GM12878 (cell line): ENCODE measurements around the gene NCAN. TPM values are rescaled to one million over a fixed set of nuclear protein-coding genes. Genes with fewer than 3 reads are reported as not detected.

Experiments
- ASH2L ChIP-seq: fragments of 300-600, 200-600 bp; sonication (generic); IDR thresholded peaks from 2 replicates; pipeline ENCODE4 v1.6.1; 2017; ENCODE audit warnings: low read depth, mild to moderate bottlenecking, borderline replicate concordance
- ATF2 ChIP-seq: IDR thresholded peaks from 2 replicates; pipeline ENCODE4 v1.6.1; 2012; ENCODE audit warnings: low read length, inconsistent platforms
- BHLHE40 ChIP-seq, 2 experiments: fragments of 450-650 bp in 1 of 2; IDR thresholded peaks; 2 replicates each; pipeline ENCODE4 v1.6.1; 2011 to 2017; ENCODE audit warnings: low read depth in 2 of 2, borderline replicate concordance in 1 of 2, improper control_type of control experiment in 1 of 2, low read length in 1 of 2, mild to moderate bottlenecking in 1 of 2
- CHD2 ChIP-seq: IDR thresholded peaks from 2 replicates; pipeline ENCODE4 v1.6.1; 2011; ENCODE audit warnings: low read depth, low read length, improper control_type of control experiment, borderline replicate concordance
- ELK1 ChIP-seq: IDR thresholded peaks from 2 replicates; pipeline ENCODE4 v1.6.1; 2012; ENCODE audit warnings: low read depth, low read length, improper control_type of control experiment
- IRF3 ChIP-seq: fragments of 450-650 bp; IDR thresholded peaks from 2 replicates; pipeline ENCODE4 v1.6.1; 2014; ENCODE audit warnings: mild to moderate bottlenecking
- MAX ChIP-seq: IDR thresholded peaks from 2 replicates; pipeline ENCODE4 v1.6.1; 2012; ENCODE audit warnings: low read depth, low read length, improper control_type of control experiment
- MTA2 ChIP-seq: fragments of 450-650 bp; IDR thresholded peaks from 2 replicates; pipeline ENCODE4 v1.6.1; 2016; ENCODE audit warnings: low read depth, mild to moderate bottlenecking, moderate library complexity
- NRF1 ChIP-seq: conservative IDR thresholded peaks from 2 replicates; pipeline ENCODE4 v1.6.1; 2011; ENCODE audit warnings: mild to moderate bottlenecking, low read depth, low read length, improper control_type of control experiment
- RELA ChIP-seq: fragments of 450-650 bp; IDR thresholded peaks from 2 replicates; pipeline ENCODE4 v1.8.0; 2014; ENCODE audit warnings: borderline replicate concordance; ENCODE audit not compliant: partially characterized antibody
- SREBF2 ChIP-seq: IDR thresholded peaks from 2 replicates; pipeline ENCODE4 v1.6.1; 2012; ENCODE audit warnings: mild to moderate bottlenecking, low read length
- YY1 ChIP-seq: IDR thresholded peaks from 2 replicates; pipeline ENCODE4 v1.6.1; 2011; ENCODE audit warnings: low read depth, mild to moderate bottlenecking, low read length
- ZBTB40 ChIP-seq: fragments of 450-650 bp; IDR thresholded peaks from 2 replicates; pipeline ENCODE4 v1.6.1; 2016; ENCODE audit warnings: mild to moderate bottlenecking, moderate library complexity, borderline replicate concordance
- ZNF592 ChIP-seq: fragments of 450-650 bp; IDR thresholded peaks from 2 replicates; pipeline ENCODE4 v1.6.1; 2017; ENCODE audit warnings: mild to moderate bottlenecking, moderate library complexity
- polyA plus RNA-seq, 11 experiments: library from polyadenylated mRNA; depleted of rRNA in 4 of 11; unstranded in 6 of 11; stranded (reverse) in 5 of 11; fragments of >200 nt; fragmentation: Nextera tagmentation in 4 of 11; fragmentation: Illumina TruSeq in 1 of 11; extraction: Ambion mirVana in 4 of 11; extraction: Trizol in 1 of 11; gene quantifications; 1 replicate in 1 of 11; 2 replicates in 10 of 11; pipeline versions ENCODE4 v1.2.1 to v1.2.3, GENCODE V29; 2011 to 2016; ENCODE audit warnings: inconsistent platforms in 2 of 11, missing spikeins in 2 of 11, low read depth in 1 of 11
- total RNA-seq, 4 experiments: library from RNA; depleted of rRNA in 3 of 4; stranded (reverse); fragments of >200 nt in 3 of 4; fragmentation: Illumina TruSeq in 1 of 4; extraction: Trizol in 1 of 4; gene quantifications; 2 replicates each; pipeline versions ENCODE4 v1.2.1 to v1.2.3, GENCODE V29; 2013 to 2021

Gene NCAN
- total and polyA plus RNA-seq, 10 of the 15 experiments (the other 5 are each of a cell fraction or from before 2014, with no cell fraction given) = 0.02 to 0.34 (median 0.12) TPM; not detected in 1

- TF ChIP-seq ZNF592 (no peak), YY1 (peak; percentile 90), MTA2 (no peak), CHD2 (peak; percentile 71; the same call in 1 of the 2 replicates), ZBTB40 (peak; percentile 99), RELA (peak; percentile 75), ASH2L (peak; percentile 3; the same call in 1 of the 2 replicates), BHLHE40 (IDR thresholded peaks at IDR 0.05; ENCODE audit: borderline replicate concordance in 1 of 2, low read depth in 2 of 2, low read length in 1 of 2) (peak; percentile 10 to 40; a peak in 2 of 4 replicates), MAX (peak; percentile 58), SREBF2 (0 out of 2 replicates have a peak, but pooled peaks have one; percentile 10), ELK1 (peak; percentile 77), ATF2 (no peak; the same call in 1 of the 2 replicates), IRF3 (peak; percentile 35; the same call in 1 of the 2 replicates), NRF1 (peak; percentile 95)
Observed at GRCh38 chr19:19192078-19192882, 19.5 kb upstream of the NCAN start, which contains the start of the genes BORCS8 and RFXANK (continued).
